HepG2 (cell line): Measurements from ENCODE around the gene PDLIM4. TPM values are rescaled to one million over a fixed set of nuclear protein-coding genes. Genes with fewer than 3 reads are reported as not detected.

Experiments
- ATAC-seq: fragments of 200-7000 bp; cut with Tn5 transposase; 3 replicates; pipeline ENCODE4 v1.9.1; 2020; ENCODE audit warnings: mild to moderate bottlenecking, moderate library complexity
- BruUV-seq: library from RNA; stranded (reverse); fragments of 400-500 nt; replicated peaks from 2 replicates; lab custom pipeline; 2021; lab: Mats Ljungman, UMichigan
- CTCF ChIA-PET: fragments of 300-600 bp; formaldehyde crosslinking; extraction: SDS; loops from one replicate; lab custom pipeline; 2021; ENCODE audit warnings: low total read pairs, inconsistent platforms, low intra/inter-chr PET ratio; lab: Yijun Ruan, JAX
- POLR2A ChIA-PET: fragments of 350-600 bp; sonication (Branson Sonifier 250); formaldehyde crosslinking; loops from one replicate; lab custom pipeline; 2020; ENCODE audit warnings: antibody characterized with exemption, inconsistent platforms; lab: Yijun Ruan, JAX
- DNase-seq: peaks from one replicate; pipeline ENCODE4 v3.0.0-alpha.2; 2015; ENCODE audit warnings: low spot score
- FAIRE-seq: peaks from 3 replicates; lab custom pipeline; 2011; peaks lifted over from hg19 to GRCh38; lab: Jason Lieb, UNC
- H2AFZ ChIP-seq: one replicate; pipeline ENCODE4 v1.6.1; 2011; ENCODE audit warnings: low read length, inconsistent platforms
- H3K27ac ChIP-seq: fragments of 300-600 bp; 3 replicates; pipeline ENCODE4 v1.8.0; 2011; ENCODE audit warnings: mixed run types, mild to moderate bottlenecking, mixed read lengths, low read length, inconsistent platforms; ENCODE audit not compliant: insufficient read depth; ENCODE audit errors: extremely low read length
- H3K27me3 ChIP-seq, 2 experiments: fragments of 200-600 bp in 1 of 2; 2 replicates in 1 of 2; 3 replicates in 1 of 2; pipeline versions ENCODE4 v1.6.0 to v1.8.0; 2011; ENCODE audit warnings: low read length in 2 of 2, mild to moderate bottlenecking in 2 of 2, moderate library complexity in 2 of 2, inconsistent platforms in 1 of 2; ENCODE audit not compliant: insufficient read depth in 2 of 2, control insufficient read depth in 1 of 2
- H3K36me3 ChIP-seq, 2 experiments: fragments of 200-600 bp in 1 of 2; replicated peaks in 1 of 2; 2 replicates in 1 of 2; 3 replicates in 1 of 2; pipeline versions ENCODE4 v1.5.1 to v1.8.0; 2011; ENCODE audit warnings: low read length in 2 of 2, inconsistent platforms in 1 of 2; ENCODE audit not compliant: insufficient read depth in 2 of 2, control insufficient read depth in 1 of 2
- H3K4me1 ChIP-seq: 2 replicates; pipeline ENCODE4 v1.5.1; 2012; ENCODE audit warnings: low read length, inconsistent platforms; ENCODE audit not compliant: insufficient read depth
- H3K4me2 ChIP-seq: 2 replicates; pipeline ENCODE4 v1.6.0; 2011; ENCODE audit warnings: low read depth, low read length, inconsistent platforms
- H3K4me3 ChIP-seq, 3 experiments: fragments of 200-600 bp in 1 of 3; sonication (generic), shearing (Covaris generic) in 1 of 3; replicated peaks in 1 of 3; 2 replicates each; pipeline ENCODE4 v1.5.1; 2011 to 2016; ENCODE audit warnings: low read length in 3 of 3, inconsistent platforms in 2 of 3, low read depth in 2 of 3, mild to moderate bottlenecking in 2 of 3, control low read depth in 1 of 3, mixed read lengths in 1 of 3; ENCODE audit not compliant: insufficient read depth in 1 of 3
- H3K79me2 ChIP-seq: one replicate; pipeline ENCODE4 v1.6.1; 2011; ENCODE audit warnings: low read length, inconsistent platforms; ENCODE audit not compliant: insufficient read depth
- H3K9ac ChIP-seq: 2 replicates; pipeline ENCODE4 v1.6.0; 2011; ENCODE audit warnings: mild to moderate bottlenecking, low read depth, low read length, inconsistent platforms; ENCODE audit not compliant: insufficient read depth
- H3K9me3 ChIP-seq: 2 replicates; pipeline ENCODE4 v1.5.1; 2012; ENCODE audit warnings: mild to moderate bottlenecking, low read length
- H4K20me1 ChIP-seq: 2 replicates; pipeline ENCODE4 v1.6.0; 2011; ENCODE audit warnings: inconsistent platforms, mild to moderate bottlenecking, low read length, moderate library complexity; ENCODE audit not compliant: insufficient read depth
- AHDC1 ChIP-seq: sonication (generic); formaldehyde crosslinking; IDR thresholded peaks from 2 replicates; pipeline ENCODE4 v1.5.1; 2020; ENCODE audit warnings: mild to moderate bottlenecking, missing genetic modification reagents, borderline replicate concordance
- JUN ChIP-seq: sonication (generic); formaldehyde crosslinking; IDR thresholded peaks from 2 replicates; pipeline ENCODE4 v1.4.0; 2020; ENCODE audit warnings: mild to moderate bottlenecking, missing genetic modification reagents
- PBX2 ChIP-seq: IDR thresholded peaks from 2 replicates; pipeline ENCODE4 v1.6.1; 2016; ENCODE audit warnings: control low read depth
- RBM22 ChIP-seq: fragments of 200-400 bp; formaldehyde crosslinking; optimal IDR thresholded peaks from 2 replicates; pipeline ENCODE3; 2017; ENCODE audit warnings: mild to moderate bottlenecking, low read length, moderate library complexity
- ZBTB10 ChIP-seq: sonication (generic); formaldehyde crosslinking; IDR thresholded peaks from 2 replicates; pipeline ENCODE4 v1.4.0; 2020; ENCODE audit warnings: missing genetic modification reagents, borderline replicate concordance
- ZBTB2 ChIP-seq: sonication (generic); formaldehyde crosslinking; IDR thresholded peaks from 2 replicates; pipeline ENCODE4 v1.8.0; 2022; ENCODE audit warnings: low read depth, missing genetic modification reagents
- WGBS: methylation state at CpG from one replicate; pipeline ENCODE4 v1.1.6; 2017; ENCODE audit warnings: low lambda C conversion rate; 5-methylcytosine and 5-hydroxymethylcytosine counted together
- in situ Hi-C: cut with HindIII; loops from 2 replicates; pipeline ENCODE4 v1.10.0; 2017; ENCODE audit warnings: low pct_unique_long_range_greater_than_20kb; ENCODE audit not compliant: extremely low pct_ligation_motif_present
- intact Hi-C: fragments of 100-400 bp; cut with micrococcal nuclease; formaldehyde crosslinking; loops from one replicate; pipeline ENCODE4 v1.10.0; 2022; ENCODE audit not compliant: unreplicated experiment
- polyA plus RNA-seq, 8 experiments: library from polyadenylated mRNA; depleted of rRNA in 3 of 8; stranded (reverse) in 7 of 8; unstranded in 1 of 8; fragments of >200 nt; fragmentation: Illumina TruSeq in 4 of 8; extraction: Trizol in 4 of 8; gene quantifications; 2 replicates each; pipeline versions ENCODE4 v1.2.1 to v1.2.3, GENCODE V29; 2011 to 2016; ENCODE audit warnings: low read depth in 4 of 8, missing spikeins in 1 of 8, mixed read lengths in 1 of 8; ENCODE audit not compliant: insufficient read depth in 1 of 8
- total RNA-seq, 5 experiments: library from RNA; depleted of rRNA; stranded (reverse); fragments of >200 nt; fragmentation: Illumina TruSeq; extraction: Trizol; gene quantifications; 2 replicates each; pipeline ENCODE4 v1.2.3, GENCODE V29; 2016; ENCODE audit warnings: low read depth in 1 of 5

PDLIM4 gene
- total and polyA plus RNA-seq, 2 of the 13 experiments (the other 11 are each of a cell fraction or from before 2014, with no cell fraction given), result 1.1 to 2.3 TPM

GRCh38 chr5:132305420-132305819 is 47.9 kb downstream of the PDLIM4 start (continued):
- TF ChIP-seq ZBTB2, result no peak
- TF ChIP-seq RBM22, result no peak
- TF ChIP-seq ZBTB10 (CRISPR knock-in tag), result no peak
- no peak for TF ChIP-seq JUN

- Histone ChIP-seq H3K27me3 (no peaks in the 10 kb centered on the region), H3K27ac (no peak overlapping the region), H3K4me3 (no peak overlapping the region), H3K36me3 (no peaks in the 10 kb centered on the region), H3K9me3 (no peaks in the 10 kb centered on the region), H3K9ac (no peak overlapping the region), H3K4me1 (peaks cover 34% of the 10 kb centered on the region), H3K4me2 (no peak overlapping the region), H4K20me1 (no peaks in the 10 kb centered on the region), H3K79me2 (no peaks in the 10 kb centered on the region), H2AFZ (no peak overlapping the region)
- WGBS, result 88% methylated on average over 2 of the region's 4 CpGs
- no TSS peak for BruUV-seq
- in situ Hi-C loops, result no loop called here
- intact Hi-C loops, result no loop called here
- ChIA-PET CTCF (no interaction called here), POLR2A (interaction anchor here (1.6 kb wide), 2 partner anchors 12 to 15 kb away, joined by 3 read pairs; partner anchors contain the start of gene SLC22A4)
- DNase-seq (no peak), ATAC-seq (no peak), FAIRE-seq (no peak)
- no peak for TF ChIP-seq PBX2 (CRISPR knock-in tag)
- no peak for TF ChIP-seq AHDC1 (CRISPR knock-in tag)
These were observed 51.2 kb downstream of the PDLIM4 start for GRCh38 chr5:132308701-132309100.
